NB4 (cell line): ENCODE measurements around the gene RFX3.

Experiments used
- DNase-seq: peaks from one replicate; pipeline ENCODE4 v3.0.0; 2010; ENCODE audit warnings: low read depth
- H3K4me3 ChIP-seq: one replicate; pipeline ENCODE4 v1.5.1; 2011; ENCODE audit warnings: mild to moderate bottlenecking, low read depth, low read length, moderate library complexity
- CTCF ChIP-seq: IDR thresholded peaks from one replicate; pipeline ENCODE4 v1.5.1; 2012; ENCODE audit warnings: low read depth, low read length
- MAX ChIP-seq: IDR thresholded peaks from 2 replicates; pipeline ENCODE4 v1.6.1; 2011; ENCODE audit warnings: low read depth, low read length
- MYC ChIP-seq: IDR thresholded peaks from 2 replicates; pipeline ENCODE4 v1.6.1; 2011; ENCODE audit warnings: low read depth, low read length
- POLR2A ChIP-seq: IDR thresholded peaks from 2 replicates; pipeline ENCODE4 v1.6.1; 2011; ENCODE audit warnings: mild to moderate bottlenecking; ENCODE audit not compliant: insufficient read length; ENCODE audit errors: extremely low read depth

The RFX3 gene

GRCh38 chr9:3170819-3171218 is 355.0 kb downstream of the RFX3 start:
- no peak for DNase-seq
- no peak overlapping the region for H3K4me3 ChIP-seq
- TF ChIP-seq MAX (no peak), CTCF (no peak), POLR2A (no peak), MYC (no peak)
